HepG2 (cell line): ENCODE results near the gene GRK6.

Source experiments
- FOXK1 ChIP-seq: sonication (generic); formaldehyde crosslinking; IDR thresholded peaks from 2 replicates; pipeline ENCODE4 v1.4.0; 2020; ENCODE audit warnings: low read depth, missing genetic modification reagents, borderline replicate concordance
- POLR2A ChIP-seq, 2 experiments: IDR thresholded peaks; 2 replicates each; pipeline ENCODE4 v1.6.1; 2011; ENCODE audit warnings: low read depth in 2 of 2, low read length in 2 of 2, mild to moderate bottlenecking in 1 of 2, moderate library complexity in 1 of 2; ENCODE audit not compliant: insufficient read depth in 1 of 2
- TF ChIP-seq, protein P1 (sequence below): sonication (generic); formaldehyde crosslinking; IDR thresholded peaks from 2 replicates; pipeline ENCODE4 v1.5.0; 2020; ENCODE audit warnings: mild to moderate bottlenecking, missing genetic modification reagents, moderate library complexity
- TF ChIP-seq, protein P2 (sequence below): sonication (generic); formaldehyde crosslinking; IDR thresholded peaks from 2 replicates; pipeline ENCODE4 v1.4.0; 2020; ENCODE audit warnings: missing genetic modification reagents, borderline replicate concordance

DNA sequence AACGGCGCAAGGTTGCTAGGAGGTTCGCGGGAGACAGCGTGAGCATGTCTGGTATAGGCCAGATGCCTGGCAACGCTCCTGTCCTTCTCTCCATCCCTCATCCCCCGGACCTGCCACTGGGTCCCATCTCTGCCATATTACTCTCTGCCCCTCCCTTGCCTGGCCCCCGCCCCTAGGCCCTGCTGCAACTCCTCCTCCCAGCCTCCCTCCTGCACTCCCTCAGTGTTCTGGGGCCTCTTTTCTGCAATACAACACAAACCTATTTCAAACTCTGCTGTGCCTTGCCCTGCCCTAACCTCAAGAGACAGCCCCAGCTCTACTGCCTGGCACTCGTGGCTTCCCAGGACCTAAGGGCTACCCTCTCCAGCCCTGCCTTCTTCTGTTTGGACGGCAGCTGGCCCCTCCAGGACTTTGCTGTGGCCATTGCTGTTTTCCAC lies 55.9 kb downstream of the GRK6 start:
- TF ChIP-seq FOXK1 (CRISPR knock-in tag): no peak
- TF ChIP-seq, protein P1, sequence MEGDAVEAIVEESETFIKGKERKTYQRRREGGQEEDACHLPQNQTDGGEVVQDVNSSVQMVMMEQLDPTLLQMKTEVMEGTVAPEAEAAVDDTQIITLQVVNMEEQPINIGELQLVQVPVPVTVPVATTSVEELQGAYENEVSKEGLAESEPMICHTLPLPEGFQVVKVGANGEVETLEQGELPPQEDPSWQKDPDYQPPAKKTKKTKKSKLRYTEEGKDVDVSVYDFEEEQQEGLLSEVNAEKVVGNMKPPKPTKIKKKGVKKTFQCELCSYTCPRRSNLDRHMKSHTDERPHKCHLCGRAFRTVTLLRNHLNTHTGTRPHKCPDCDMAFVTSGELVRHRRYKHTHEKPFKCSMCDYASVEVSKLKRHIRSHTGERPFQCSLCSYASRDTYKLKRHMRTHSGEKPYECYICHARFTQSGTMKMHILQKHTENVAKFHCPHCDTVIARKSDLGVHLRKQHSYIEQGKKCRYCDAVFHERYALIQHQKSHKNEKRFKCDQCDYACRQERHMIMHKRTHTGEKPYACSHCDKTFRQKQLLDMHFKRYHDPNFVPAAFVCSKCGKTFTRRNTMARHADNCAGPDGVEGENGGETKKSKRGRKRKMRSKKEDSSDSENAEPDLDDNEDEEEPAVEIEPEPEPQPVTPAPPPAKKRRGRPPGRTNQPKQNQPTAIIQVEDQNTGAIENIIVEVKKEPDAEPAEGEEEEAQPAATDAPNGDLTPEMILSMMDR: no peak
- TF ChIP-seq, protein P2, sequence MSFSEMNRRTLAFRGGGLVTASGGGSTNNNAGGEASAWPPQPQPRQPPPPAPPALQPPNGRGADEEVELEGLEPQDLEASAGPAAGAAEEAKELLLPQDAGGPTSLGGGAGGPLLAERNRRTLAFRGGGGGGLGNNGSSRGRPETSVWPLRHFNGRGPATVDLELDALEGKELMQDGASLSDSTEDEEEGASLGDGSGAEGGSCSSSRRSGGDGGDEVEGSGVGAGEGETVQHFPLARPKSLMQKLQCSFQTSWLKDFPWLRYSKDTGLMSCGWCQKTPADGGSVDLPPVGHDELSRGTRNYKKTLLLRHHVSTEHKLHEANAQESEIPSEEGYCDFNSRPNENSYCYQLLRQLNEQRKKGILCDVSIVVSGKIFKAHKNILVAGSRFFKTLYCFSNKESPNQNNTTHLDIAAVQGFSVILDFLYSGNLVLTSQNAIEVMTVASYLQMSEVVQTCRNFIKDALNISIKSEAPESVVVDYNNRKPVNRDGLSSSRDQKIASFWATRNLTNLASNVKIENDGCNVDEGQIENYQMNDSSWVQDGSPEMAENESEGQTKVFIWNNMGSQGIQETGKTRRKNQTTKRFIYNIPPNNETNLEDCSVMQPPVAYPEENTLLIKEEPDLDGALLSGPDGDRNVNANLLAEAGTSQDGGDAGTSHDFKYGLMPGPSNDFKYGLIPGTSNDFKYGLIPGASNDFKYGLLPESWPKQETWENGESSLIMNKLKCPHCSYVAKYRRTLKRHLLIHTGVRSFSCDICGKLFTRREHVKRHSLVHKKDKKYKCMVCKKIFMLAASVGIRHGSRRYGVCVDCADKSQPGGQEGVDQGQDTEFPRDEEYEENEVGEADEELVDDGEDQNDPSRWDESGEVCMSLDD: no peak
- TF ChIP-seq POLR2A (IDR thresholded peaks at IDR 0.05; ENCODE audit: insufficient read depth in 1 of 2, low read depth in 2 of 2, low read length in 2 of 2): no peak
